HG03103 (cell line): ENCODE data around the gene SPRYD3.
"Not testable (repeated sequence)": the region's sequence is repeated elsewhere in the genome, so short reads cannot be mapped to it uniquely, and the experiment has no call there.

Experiments used
- ATAC-seq: cut with Tn5 transposase; IDR thresholded peaks from one replicate; pipeline ENCODE4 v1.9.1; 2021; ENCODE audit warnings: low read depth; ENCODE audit not compliant: unreplicated experiment

The SPRYD3 gene

DNA sequence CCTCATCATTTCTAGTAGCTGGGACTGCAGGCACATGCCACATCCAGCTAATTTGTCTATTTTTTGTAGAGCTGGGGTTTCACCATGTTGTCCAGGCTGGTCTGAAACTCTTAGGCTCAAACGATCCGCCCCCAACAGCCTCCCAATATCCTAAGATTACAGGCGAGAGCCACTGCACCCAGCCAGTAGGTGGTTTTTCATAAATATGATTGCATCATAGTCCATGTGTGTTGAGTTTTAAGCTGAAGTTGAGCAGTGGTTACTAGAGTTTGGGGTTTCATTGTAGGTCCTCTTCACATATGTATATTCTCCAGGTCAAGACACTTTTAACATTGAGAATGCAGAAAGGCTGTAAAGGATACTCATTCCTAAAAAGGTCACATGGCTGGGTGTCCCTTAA lies 42.4 kb downstream of the SPRYD3 start:
- no peak for ATAC-seq

DNA sequence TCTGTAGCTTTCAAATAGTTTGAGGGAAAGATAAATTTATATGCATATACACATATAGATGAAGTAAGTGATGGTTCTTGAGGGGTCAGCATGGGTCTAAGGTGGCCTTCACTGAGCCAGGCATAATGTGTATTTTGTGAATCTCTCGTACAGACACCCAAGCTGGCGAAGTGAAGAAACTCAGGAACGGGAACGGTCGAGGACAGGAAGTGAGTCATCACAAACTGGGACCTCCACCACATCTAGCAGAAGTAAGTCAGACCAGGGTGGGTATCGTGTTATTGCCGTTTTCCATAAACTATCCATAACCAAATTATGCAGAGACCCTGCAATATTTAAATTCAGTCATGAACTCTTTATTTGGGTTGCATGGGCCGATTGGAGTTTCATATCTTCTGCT lies 44.7 kb downstream of the SPRYD3 start:
- ATAC-seq, result no peak

DNA sequence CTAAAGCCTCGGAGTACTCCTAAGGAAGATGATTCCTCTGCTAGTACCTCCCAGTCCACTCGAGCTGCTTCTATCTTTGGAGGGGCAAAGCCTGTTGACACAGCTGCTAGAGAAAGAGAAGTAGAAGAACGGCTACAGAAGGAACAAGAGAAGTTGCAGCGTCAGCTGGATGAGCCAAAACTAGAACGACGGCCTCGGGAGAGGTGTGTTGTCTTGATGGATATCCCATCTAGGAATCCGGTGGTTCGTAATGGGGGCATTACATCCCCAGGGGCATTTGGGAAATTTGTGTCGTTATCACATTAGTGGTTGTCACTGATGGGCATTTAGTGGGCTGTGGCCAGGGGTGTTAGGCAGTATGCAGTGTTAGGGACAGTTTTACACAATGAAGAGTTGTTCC lies 45.4 kb downstream of the SPRYD3 start:
- not testable (repeated sequence) for ATAC-seq

DNA sequence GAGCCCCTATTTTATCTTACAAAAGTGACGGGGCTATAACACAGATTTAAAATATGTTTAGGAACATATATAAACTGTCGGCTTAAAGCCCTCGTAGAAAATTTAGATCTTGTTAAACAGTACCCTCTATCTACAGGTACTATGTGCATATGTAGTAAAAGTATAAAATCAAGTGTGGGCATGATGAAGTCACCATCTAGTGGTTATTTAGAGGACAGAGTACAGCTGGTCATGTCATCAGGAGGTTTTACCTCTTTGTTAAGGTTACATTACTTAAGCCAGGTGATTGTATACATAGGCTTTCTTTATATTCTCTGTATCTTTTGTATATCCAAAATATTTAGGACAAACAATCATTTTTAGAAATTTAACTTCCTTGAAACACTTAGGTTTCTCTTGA lies 47.6 kb downstream of the SPRYD3 start:
- no peak for ATAC-seq

DNA sequence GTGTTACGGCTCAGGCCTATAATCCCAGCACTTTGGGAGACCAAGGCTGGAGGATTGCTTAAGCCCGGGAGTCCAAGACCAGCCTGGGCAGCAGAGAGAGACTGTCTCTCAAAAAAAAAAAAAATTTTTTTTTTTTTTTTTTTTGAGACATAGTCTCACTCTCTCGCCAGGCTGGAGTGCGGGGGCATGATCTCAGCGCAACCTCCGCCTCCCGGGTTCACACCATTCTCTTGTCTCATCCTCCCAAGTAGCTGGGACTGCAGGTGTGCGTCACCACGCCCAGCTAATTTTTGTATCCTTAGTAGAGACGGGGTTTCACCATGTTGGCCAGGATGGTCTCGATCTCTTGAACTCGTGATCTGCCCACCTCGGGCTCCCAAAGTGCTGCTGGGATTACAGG lies 52.2 kb downstream of the SPRYD3 start:
- ATAC-seq, result not testable (repeated sequence)

DNA sequence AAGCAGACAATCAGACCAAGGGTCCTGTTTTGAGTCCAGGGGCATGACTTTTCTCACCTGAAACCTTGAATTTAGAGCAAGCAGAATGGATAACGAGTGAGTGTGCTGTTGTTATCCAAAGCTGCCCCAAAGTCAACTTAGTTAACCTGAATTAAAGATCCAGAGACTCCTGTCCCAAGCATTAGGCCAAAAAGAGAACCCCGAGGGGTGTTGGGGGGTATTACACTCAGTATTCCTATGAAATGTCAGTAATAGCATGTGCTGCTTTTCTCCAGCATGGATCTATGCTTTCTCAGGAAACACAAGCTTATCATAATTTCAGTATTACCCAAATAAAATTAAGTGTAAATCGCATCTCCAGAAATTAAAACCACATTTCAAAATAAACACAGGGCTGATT lies 53.9 kb downstream of the SPRYD3 start:
- ATAC-seq, result no peak

DNA sequence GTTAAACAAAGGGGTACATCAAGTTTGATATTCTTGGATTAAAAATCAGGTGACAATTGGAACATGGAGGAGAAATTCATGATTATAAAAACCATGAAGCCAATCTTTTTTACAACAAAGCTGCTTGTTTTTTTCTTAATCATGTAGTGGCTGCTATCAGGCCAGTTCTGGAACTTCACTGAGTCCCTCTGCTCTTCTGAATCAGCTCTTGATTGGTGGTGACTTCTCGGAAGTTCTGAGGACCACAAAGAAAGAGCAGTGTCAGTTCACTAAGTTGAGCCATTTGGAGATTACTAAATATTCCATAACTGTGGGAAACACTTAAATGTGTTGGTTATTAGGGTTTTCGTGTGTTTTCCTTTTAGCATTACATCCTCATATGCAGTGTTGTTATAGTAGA lies 64.5 kb downstream of the SPRYD3 start:
- no peak for ATAC-seq
